ENCODE measurements around the gene ICAM1. TPM values are rescaled to one million over a fixed set of nuclear protein-coding genes. Genes with fewer than 3 reads are reported as not detected.
A peak's percentile ranks its signal among the peaks of the same experiment; 100 is the strongest.

ICAM1 gene
- total and polyA plus RNA-seq, 2 of the 13 experiments (the other 11 are each of a cell fraction or from before 2014, with no cell fraction given): 37.9 to 98.4 TPM

DNA sequence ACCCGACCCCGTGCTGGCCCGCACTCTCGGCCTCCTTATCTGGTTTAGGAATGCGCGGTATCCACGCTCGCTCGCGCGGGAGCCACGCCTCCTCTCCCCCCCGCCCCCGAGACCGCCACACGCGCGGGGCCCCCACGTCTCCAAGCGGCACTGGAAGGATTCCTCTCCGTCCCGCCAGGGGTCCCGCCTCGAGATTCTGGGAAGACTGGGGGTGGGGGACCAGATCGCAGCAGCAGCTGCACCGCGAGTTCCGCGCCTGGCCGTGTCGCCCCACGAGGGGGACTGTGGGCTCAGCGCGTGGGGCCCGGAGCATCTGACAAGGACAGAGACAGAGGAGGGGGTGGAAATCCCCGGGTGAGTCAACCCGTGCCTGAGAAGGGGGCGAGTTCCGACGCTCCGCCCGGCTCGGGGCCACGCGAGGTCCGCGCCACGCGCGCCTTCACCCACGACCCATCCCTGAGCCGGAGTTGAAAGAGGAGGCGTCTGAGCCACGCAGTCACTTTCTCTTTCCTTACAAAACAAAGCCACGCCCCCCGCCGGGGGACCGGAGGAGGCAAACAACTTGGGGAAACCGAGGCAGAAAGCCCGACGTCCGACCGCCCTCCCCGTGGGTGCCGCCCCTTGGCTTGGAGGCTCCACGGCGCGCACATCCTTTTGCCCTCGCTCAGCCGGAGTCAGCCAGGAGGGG lies 40.6 kb upstream of the ICAM1 start:
- Histone ChIP-seq H3K79me2 (ENCODE audit: insufficient read depth, low read length) (no peaks in the 10 kb centered on the region), H3K36me3 (replicated peaks in 1 of 2; ENCODE audit: control insufficient read depth in 1 of 2, insufficient read depth in 2 of 2, low read length in 2 of 2) (no peaks in the 10 kb centered on the region), H3K27me3 (ENCODE audit: control insufficient read depth in 1 of 2, insufficient read depth in 2 of 2, low read length in 2 of 2) (peaks cover 2 to 11% of the 10 kb centered on the region in 2 experiments; a peak in 4 of 5 replicates), H3K4me3 (replicated peaks in 1 of 3; ENCODE audit: insufficient read depth in 1 of 3, low read depth in 2 of 3, low read length in 3 of 3) (peak overlapping the region; percentile 72 to 77 (median 74)), H3K9ac (ENCODE audit: insufficient read depth, low read depth, low read length) (peak overlapping the region; percentile 59), H4K20me1 (ENCODE audit: insufficient read depth, low read length) (no peaks in the 10 kb centered on the region), H3K4me1 (ENCODE audit: insufficient read depth, low read length) (peaks cover 33% of the 10 kb centered on the region), H2AFZ (ENCODE audit: low read length) (no peak overlapping the region), H3K9me3 (ENCODE audit: low read length) (no peaks in the 10 kb centered on the region), H3K4me2 (ENCODE audit: low read depth, low read length) (peak overlapping the region; percentile 90), H3K27ac (ENCODE audit: extremely low read length, insufficient read depth, low read length) (no peak overlapping the region)
- 5% methylated on average over 13 of the region's 70 CpGs for WGBS (ENCODE audit: low lambda C conversion rate)
- in situ Hi-C loops (cut with HindIII; ENCODE audit: extremely low pct_ligation_motif_present, low pct_unique_long_range_greater_than_20kb): loop anchor here (10.0 kb wide), 1 partner anchor 296 kb away; the partner anchor contains the start of gene OLFM2
- no peak for DNase-seq (ENCODE audit: low spot score)
- ChIA-PET CTCF (ENCODE audit: low intra/inter-chr PET ratio, low total read pairs) (interaction anchor here (3.9 kb wide), 1 partner anchor 20 kb away, joined by 33 read pairs; no protein-coding TSS in a partner anchor), POLR2A (interaction anchor here (1.2 kb wide), 1 partner anchor 10 kb away, joined by 3 read pairs; no protein-coding TSS in a partner anchor)
- intact Hi-C loops (cut with micrococcal nuclease; ENCODE audit: unreplicated experiment): no loop called here
- BruUV-seq (replicated peaks): no TSS peak
- no peak for ATAC-seq
- FAIRE-seq: no peak
- no peak for TF ChIP-seq ZNF382 (CRISPR knock-in tag; IDR thresholded peaks at IDR 0.05; ENCODE audit: borderline replicate concordance)
- TF ChIP-seq ZNF780A (CRISPR knock-in tag; IDR thresholded peaks at IDR 0.05): no peak
- TF ChIP-seq ZNF20 (CRISPR knock-in tag; IDR thresholded peaks at IDR 0.05): no peak
- no peak for TF ChIP-seq MAFK (conservative IDR thresholded peaks at IDR 0.05 in 1 of 2, IDR thresholded peaks at IDR 0.05 in 1 of 2; ENCODE audit: low read length in 2 of 2)
- TF ChIP-seq DNMT1 (CRISPR knock-in tag; IDR thresholded peaks at IDR 0.05): no peak
- no peak for TF ChIP-seq CBX5 (CRISPR knock-in tag; IDR thresholded peaks at IDR 0.05; ENCODE audit: borderline replicate concordance)
- peak; percentile 20; the same call in 1 of the 2 replicates for TF ChIP-seq YEATS4 (CRISPR knock-in tag; IDR thresholded peaks at IDR 0.05; ENCODE audit: borderline replicate concordance)
- peak; percentile 55; the same call in 1 of the 2 replicates for TF ChIP-seq ZNF777 (CRISPR knock-in tag; IDR thresholded peaks at IDR 0.05)
- no peak for TF ChIP-seq SMC3 (IDR thresholded peaks at IDR 0.05; ENCODE audit: low read length)
- no peak for TF ChIP-seq RFX1 (IDR thresholded peaks at IDR 0.05)
- TF ChIP-seq, protein P1, sequence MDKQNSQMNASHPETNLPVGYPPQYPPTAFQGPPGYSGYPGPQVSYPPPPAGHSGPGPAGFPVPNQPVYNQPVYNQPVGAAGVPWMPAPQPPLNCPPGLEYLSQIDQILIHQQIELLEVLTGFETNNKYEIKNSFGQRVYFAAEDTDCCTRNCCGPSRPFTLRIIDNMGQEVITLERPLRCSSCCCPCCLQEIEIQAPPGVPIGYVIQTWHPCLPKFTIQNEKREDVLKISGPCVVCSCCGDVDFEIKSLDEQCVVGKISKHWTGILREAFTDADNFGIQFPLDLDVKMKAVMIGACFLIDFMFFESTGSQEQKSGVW (CRISPR knock-in tag; IDR thresholded peaks at IDR 0.05; ENCODE audit: borderline replicate concordance): no peak
- no peak for TF ChIP-seq TOE1 (CRISPR knock-in tag; IDR thresholded peaks at IDR 0.05)
- TF ChIP-seq, protein P2, sequence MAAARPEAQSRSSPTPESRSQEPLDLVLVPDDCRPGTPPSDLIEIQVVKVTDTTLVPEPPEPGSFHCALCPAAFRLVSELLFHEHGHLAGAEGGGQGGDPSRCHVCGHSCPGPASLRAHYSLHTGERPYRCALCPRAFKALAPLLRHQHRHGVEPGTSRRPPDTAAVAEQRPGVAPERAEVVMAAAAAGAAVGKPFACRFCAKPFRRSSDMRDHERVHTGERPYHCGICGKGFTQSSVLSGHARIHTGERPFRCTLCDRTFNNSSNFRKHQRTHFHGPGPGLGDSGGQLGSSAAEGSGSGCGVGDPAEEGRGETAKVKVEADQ (CRISPR knock-in tag; IDR thresholded peaks at IDR 0.05; ENCODE audit: borderline replicate concordance): no peak
- no peak for TF ChIP-seq ZNF24 (IDR thresholded peaks at IDR 0.05)
- TF ChIP-seq FOXK1 (CRISPR knock-in tag; IDR thresholded peaks at IDR 0.05; ENCODE audit: borderline replicate concordance, low read depth): no peak
- no peak for TF ChIP-seq ZFY (CRISPR knock-in tag; IDR thresholded peaks at IDR 0.05)
- TF ChIP-seq GPN1 (CRISPR knock-in tag; IDR thresholded peaks at IDR 0.05; ENCODE audit: borderline replicate concordance): no peak
- TF ChIP-seq ZNF329 (CRISPR knock-in tag; IDR thresholded peaks at IDR 0.05; ENCODE audit: low read depth): no peak
- TF ChIP-seq ZNF772 (CRISPR knock-in tag; IDR thresholded peaks at IDR 0.05): no peak
- no peak for TF ChIP-seq ZKSCAN1 (IDR thresholded peaks at IDR 0.05; ENCODE audit: low read length)
- no peak for TF ChIP-seq ZNF567 (CRISPR knock-in tag; IDR thresholded peaks at IDR 0.05; ENCODE audit: borderline replicate concordance)
- TF ChIP-seq CBX1 (IDR thresholded peaks at IDR 0.05; ENCODE audit: low read depth): no peak
- TF ChIP-seq, protein P3, sequence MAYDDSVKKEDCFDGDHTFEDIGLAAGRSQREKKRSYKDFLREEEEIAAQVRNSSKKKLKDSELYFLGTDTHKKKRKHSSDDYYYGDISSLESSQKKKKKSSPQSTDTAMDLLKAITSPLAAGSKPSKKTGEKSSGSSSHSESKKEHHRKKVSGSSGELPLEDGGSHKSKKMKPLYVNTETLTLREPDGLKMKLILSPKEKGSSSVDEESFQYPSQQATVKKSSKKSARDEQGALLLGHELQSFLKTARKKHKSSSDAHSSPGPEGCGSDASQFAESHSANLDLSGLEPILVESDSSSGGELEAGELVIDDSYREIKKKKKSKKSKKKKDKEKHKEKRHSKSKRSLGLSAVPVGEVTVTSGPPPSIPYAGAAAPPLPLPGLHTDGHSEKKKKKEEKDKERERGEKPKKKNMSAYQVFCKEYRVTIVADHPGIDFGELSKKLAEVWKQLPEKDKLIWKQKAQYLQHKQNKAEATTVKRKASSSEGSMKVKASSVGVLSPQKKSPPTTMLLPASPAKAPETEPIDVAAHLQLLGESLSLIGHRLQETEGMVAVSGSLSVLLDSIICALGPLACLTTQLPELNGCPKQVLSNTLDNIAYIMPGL (CRISPR knock-in tag; IDR thresholded peaks at IDR 0.05; ENCODE audit: borderline replicate concordance in 1 of 2, low read depth in 1 of 2): 0 out of 4 replicates have a peak, but pooled peaks of 1 of the 2 experiments have one; percentile 15

Data from HepG2 (cell line).